T-cell (primary cell): ENCODE data around the gene MINDY2. TPM values are rescaled to one million over a fixed set of nuclear protein-coding genes. Genes with fewer than 3 reads are reported as not detected.
"Not testable (repeated sequence)": the region's sequence is repeated elsewhere in the genome, so short reads cannot be mapped to it uniquely, and the experiment has no call there.

Source experiments
- ATAC-seq, 4 experiments: fragments of 200-7000 bp in 3 of 4; fragments of 150-1000 bp in 1 of 4; cut with Tn5 transposase; replicated peaks in 1 of 4; 1 replicate in 3 of 4; 2 replicates in 1 of 4; pipeline ENCODE4 v1.10.0; 2021; ENCODE audit warnings: moderate library complexity in 3 of 4, mild to moderate bottlenecking in 2 of 4, moderate number of reproducible peaks in 1 of 4
- CTCF ChIA-PET, 2 donors: fragments of 300-600 bp; sonication (Branson Sonifier 250); formaldehyde crosslinking; loops; one replicate each; lab custom pipeline; 2022; ENCODE audit warnings: antibody characterized with exemption in 2 of 2; lab: Charles Lee
- POLR2A ChIA-PET, 2 donors: fragments of 300-600 bp; sonication (Branson Sonifier 250); formaldehyde crosslinking; loops; one replicate each; lab custom pipeline; 2022; ENCODE audit warnings: antibody characterized with exemption in 2 of 2; lab: Charles Lee
- DNase-seq, 35 experiments: peaks; one replicate each; pipeline versions ENCODE4 v3.0.0 to v3.0.0-alpha.2; 2013 to 2023
- H3K27ac ChIP-seq: one replicate; pipeline ENCODE4 v1.5.1; 2013; ENCODE audit warnings: low read length
- H3K27me3 ChIP-seq, 2 experiments: replicated peaks in 1 of 2; 1 replicate in 1 of 2; 2 replicates in 1 of 2; pipeline versions ENCODE4 v1.6.1 to v1.7.0; 2013; ENCODE audit warnings: low read length in 1 of 2, mixed read lengths in 1 of 2; ENCODE audit not compliant: control insufficient read depth in 2 of 2, insufficient read depth in 2 of 2; ENCODE audit errors: extremely low read depth in 1 of 2
- H3K36me3 ChIP-seq, 2 donors: 1 replicate in 1 of 2; 2 replicates in 1 of 2; pipeline versions ENCODE4 v1.6.1 to v1.7.0; 2013; ENCODE audit warnings: low read length in 1 of 2; ENCODE audit not compliant: control insufficient read depth in 2 of 2, insufficient read depth in 1 of 2; ENCODE audit errors: extremely low read depth in 1 of 2
- H3K4me1 ChIP-seq, 2 experiments: 1 replicate in 1 of 2; 2 replicates in 1 of 2; pipeline versions ENCODE4 v1.6.1 to v1.7.0; 2013; ENCODE audit warnings: low read length in 2 of 2, mixed read lengths in 1 of 2; ENCODE audit not compliant: insufficient read depth in 2 of 2, control insufficient read depth in 1 of 2; ENCODE audit errors: extremely low read depth in 1 of 2
- H3K4me3 ChIP-seq, 2 donors: 1 replicate in 1 of 2; 2 replicates in 1 of 2; pipeline versions ENCODE4 v1.5.1 to v1.7.0; 2013; ENCODE audit warnings: mild to moderate bottlenecking in 2 of 2, low read length in 1 of 2, moderate library complexity in 1 of 2; ENCODE audit not compliant: control insufficient read depth in 1 of 2; ENCODE audit errors: extremely low read depth in 1 of 2
- H3K9me3 ChIP-seq: 2 replicates; pipeline ENCODE4 v1.7.0; 2013
- H3K27ac Mint-ChIP-seq, 2 donors: one replicate each; pipeline ENCODE4 v1.8.0; 2020 to 2021; ENCODE audit warnings: mild to moderate bottlenecking in 2 of 2, mixed read lengths in 2 of 2
- H3K27me3 Mint-ChIP-seq, 2 donors: one replicate each; pipeline ENCODE4 v1.8.0; 2021 to 2022; ENCODE audit warnings: mixed read lengths in 2 of 2
- H3K36me3 Mint-ChIP-seq: one replicate; pipeline ENCODE4 v1.8.0; 2021; ENCODE audit warnings: mixed read lengths
- H3K4me1 Mint-ChIP-seq, 3 donors: one replicate each; pipeline ENCODE4 v1.8.0; 2020 to 2022; ENCODE audit warnings: mixed read lengths in 3 of 3, mild to moderate bottlenecking in 1 of 3
- H3K4me3 Mint-ChIP-seq, 3 donors: one replicate each; pipeline ENCODE4 v1.8.0; 2020 to 2022; ENCODE audit warnings: mild to moderate bottlenecking in 3 of 3, mixed read lengths in 3 of 3, moderate library complexity in 3 of 3
- H3K9me3 Mint-ChIP-seq, 3 donors: one replicate each; pipeline ENCODE4 v1.8.0; 2020 to 2022; ENCODE audit warnings: mixed read lengths in 3 of 3
- WGBS: methylation state at CpG from one replicate; pipeline ENCODE4 v1.1.5; 2013; ENCODE audit warnings: missing lambda C conversion rate; ENCODE audit not compliant: insufficient coverage; 5-methylcytosine and 5-hydroxymethylcytosine counted together
- total RNA-seq, 35 experiments: library from RNA in 6 of 35; stranded (reverse) in 6 of 35; fragments of 120-200 nt in 1 of 35; gene quantifications; one replicate each; pipeline versions ENCODE4 v1.2.1 to v1.2.4 and lab custom pipeline; 2013 to 2026

Gene MINDY2
- total RNA-seq, 5 donors from 2014 or later (not counting 1 experiment from before 2014, with no cell fraction given) = 11.7 to 17.9 (median 15.9) TPM

DNA sequence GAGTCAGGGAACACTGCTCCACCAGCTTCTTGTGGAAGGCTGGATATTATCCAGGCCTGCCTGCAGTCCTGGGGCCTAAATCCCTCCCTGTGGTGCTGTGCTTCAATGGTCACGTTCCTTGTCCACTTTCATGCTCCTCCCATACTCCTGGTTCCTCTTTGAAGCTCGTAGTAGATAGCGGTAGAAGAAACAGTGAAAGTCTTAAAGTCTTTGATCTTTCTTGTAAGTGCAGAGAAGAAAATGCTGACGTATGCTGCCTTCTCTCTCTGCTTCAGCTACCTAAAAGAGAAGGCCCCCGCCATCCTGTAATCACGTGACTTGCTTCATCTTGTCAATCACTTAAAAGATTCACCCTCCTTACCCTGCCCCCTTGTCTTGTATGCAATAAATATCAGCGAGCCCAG is 2.5 kb upstream of the MINDY2 start:
- peaks cover 9 to 15% (median 10%) of the 10 kb centered on the region in 3 donors for H3K4me1 Mint-ChIP-seq
- CTCF ChIA-PET = interaction anchor here in 1 of 2 donors (0.6 kb wide), 1 partner anchor 77 kb away, joined by 4 read pairs; no protein-coding TSS in a partner anchor
- H3K4me1 ChIP-seq = peaks cover 18 to 19% of the 10 kb centered on the region in 2 experiments
- H3K27ac ChIP-seq, H3K4me3 Mint-ChIP-seq, H3K27ac Mint-ChIP-seq, H3K9me3 Mint-ChIP-seq, H3K36me3 Mint-ChIP-seq, H3K36me3 ChIP-seq, POLR2A ChIA-PET, ATAC-seq, H3K27me3 ChIP-seq, H3K9me3 ChIP-seq, H3K4me3 ChIP-seq, H3K27me3 Mint-ChIP-seq: not testable (repeated sequence)
- WGBS = 59% methylated on average over 4 of the region's 7 CpGs
- DNase-seq = peak in 17 of 35 experiments; percentile 7 to 47 (median 21)

DNA sequence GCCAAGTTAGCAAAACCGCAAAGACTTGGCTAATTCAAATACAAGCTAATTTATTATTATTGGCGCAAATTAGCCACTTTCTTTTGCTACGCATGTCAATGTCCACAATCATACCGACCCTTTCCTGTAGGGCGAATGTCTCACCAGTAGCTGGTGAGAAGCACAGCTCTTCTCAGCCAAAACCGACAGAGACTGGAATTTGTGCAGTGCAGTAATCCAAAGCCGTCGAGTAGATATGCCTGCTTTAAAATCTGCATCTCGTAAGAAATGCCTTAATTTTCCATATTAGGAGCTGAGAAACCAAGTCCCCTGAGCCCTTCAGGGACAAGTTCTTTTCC is 614 bp upstream of the MINDY2 start:
- H3K9me3 Mint-ChIP-seq = no peaks in the 10 kb centered on the region
- WGBS = 11% methylated on average over 9 of the region's 9 CpGs
- no peaks in the 10 kb centered on the region for H3K9me3 ChIP-seq
- H3K27ac Mint-ChIP-seq = peak overlapping the region; percentile 92 to 94
- H3K4me1 Mint-ChIP-seq = peaks cover 9 to 15% (median 10%) of the 10 kb centered on the region in 3 donors
- no peaks in the 10 kb centered on the region for H3K36me3 ChIP-seq
- ATAC-seq (peak; percentile 32 to 42 (median 36)), DNase-seq (peak in 7 of 35 experiments; percentile 6 to 61 (median 24))
- H3K4me3 ChIP-seq = peak overlapping the region; percentile 80 to 87
- peak overlapping the region in 1 of 3 donors; percentile 92 for H3K4me3 Mint-ChIP-seq
- ChIA-PET CTCF (interaction anchor here (0.5 to 2.5 kb wide), 16 partner anchors 9 to 1463 kb away, joined by 3 to 35 read pairs (median 4); partner anchors contain the start of gene ADAM10 (in 2 of the 2)), POLR2A (interaction anchor here (0.6 to 2.3 kb wide), 9 partner anchors 15 to 867 kb away, joined by 3 to 23 read pairs (median 5); partner anchors contain the start of gene ADAM10 (in 2 of the 2))
- H3K4me1 ChIP-seq = peaks cover 27 to 28% of the 10 kb centered on the region in 2 experiments
- no peaks in the 10 kb centered on the region for H3K36me3 Mint-ChIP-seq
- H3K27me3 ChIP-seq = no peaks in the 10 kb centered on the region
- no peaks in the 10 kb centered on the region for H3K27me3 Mint-ChIP-seq
- H3K27ac ChIP-seq = peak overlapping the region; percentile 72

DNA sequence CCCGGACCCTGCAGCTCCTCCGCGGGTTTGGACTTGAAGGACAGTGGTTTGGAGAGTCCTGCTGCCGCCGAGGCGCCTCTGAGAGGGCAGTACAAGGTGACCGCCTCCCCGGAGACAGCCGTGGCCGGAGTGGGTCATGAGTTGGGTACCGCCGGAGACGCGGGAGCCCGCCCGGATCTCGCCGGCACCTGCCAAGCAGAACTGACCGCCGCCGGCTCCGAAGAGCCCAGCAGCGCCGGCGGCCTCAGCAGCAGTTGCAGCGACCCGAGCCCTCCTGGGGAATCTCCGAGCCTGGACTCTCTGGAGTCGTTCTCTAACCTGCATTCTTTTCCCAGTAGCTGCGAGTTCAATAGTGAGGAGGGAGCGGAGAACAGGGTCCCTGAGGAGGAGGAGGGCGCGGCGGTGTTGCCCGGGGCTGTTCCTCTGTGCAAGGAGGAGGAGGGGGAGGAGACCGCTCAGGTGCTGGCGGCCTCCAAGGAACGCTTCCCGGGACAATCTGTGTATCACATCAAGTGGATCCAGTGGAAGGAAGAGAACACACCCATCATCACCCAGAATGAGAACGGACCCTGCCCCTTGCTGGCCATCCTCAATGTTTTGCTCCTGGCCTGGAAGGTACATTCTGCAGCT is 634 bp downstream of the MINDY2 start:
- CTCF ChIA-PET = interaction anchor here (1.0 to 2.5 kb wide), 7 partner anchors 12 to 219 kb away, joined by 3 to 35 read pairs (median 4); partner anchors contain the start of gene ADAM10 (in 1 of the 2)
- peaks cover 9 to 15% (median 10%) of the 10 kb centered on the region in 3 donors for H3K4me1 Mint-ChIP-seq
- WGBS = under 1% methylated on average over 29 of the region's 40 CpGs
- Histone ChIP-seq H3K27ac (peak overlapping the region; percentile 80), H3K36me3 (no peaks in the 10 kb centered on the region), H3K4me1 (peaks cover 27 to 28% of the 10 kb centered on the region in 2 experiments), H3K9me3 (no peaks in the 10 kb centered on the region), H3K4me3 (peak overlapping the region; percentile 80 to 87), H3K27me3 (no peaks in the 10 kb centered on the region)
- H3K9me3 Mint-ChIP-seq = no peaks in the 10 kb centered on the region
- POLR2A ChIA-PET = interaction anchor here (0.6 to 2.3 kb wide), 8 partner anchors 16 to 150 kb away, joined by 3 to 23 read pairs (median 4); partner anchors contain the start of gene ADAM10 (in 2 of the 2)
- no peaks in the 10 kb centered on the region for H3K36me3 Mint-ChIP-seq
- peak in 10 of 35 experiments; percentile 6 to 35 (median 14) for DNase-seq
- peak overlapping the region; percentile 78 to 94 for H3K27ac Mint-ChIP-seq
- H3K27me3 Mint-ChIP-seq = no peaks in the 10 kb centered on the region
- peak in 1 of 4 experiments; percentile 5 for ATAC-seq
- H3K4me3 Mint-ChIP-seq = peak overlapping the region in 1 of 3 donors; percentile 92

DNA sequence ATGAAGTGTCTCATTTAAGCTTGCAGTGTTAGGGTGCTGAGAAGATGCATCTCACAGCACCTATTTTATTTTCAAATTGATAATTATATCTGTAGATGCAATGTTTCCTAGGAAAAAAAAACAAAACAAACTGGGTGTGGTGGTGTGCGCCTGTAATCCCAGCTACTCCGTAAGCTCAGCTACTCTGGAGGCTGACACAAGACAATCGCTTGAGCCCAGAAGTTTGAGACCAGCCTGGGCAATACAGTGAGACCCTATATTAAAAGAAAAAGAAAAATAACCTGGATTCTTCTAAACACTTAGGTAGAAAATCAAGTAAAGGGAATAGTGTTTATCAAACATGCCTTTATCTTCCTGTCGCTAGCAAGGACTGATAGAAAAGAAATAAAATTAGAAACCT is 1.9 kb downstream of the MINDY2 start:
- no peak overlapping the region for H3K27ac ChIP-seq
- Mint-ChIP-seq H3K27ac (no peak overlapping the region), H3K27me3 (no peaks in the 10 kb centered on the region), H3K4me1 (peaks cover 9 to 20% (median 17%) of the 10 kb centered on the region in 3 donors), H3K4me3 (peak overlapping the region in 1 of 3 donors; percentile 92), H3K36me3 (peaks cover 4% of the 10 kb centered on the region), H3K9me3 (no peaks in the 10 kb centered on the region)
- H3K27me3 ChIP-seq = no peaks in the 10 kb centered on the region
- no peaks in the 10 kb centered on the region for H3K36me3 ChIP-seq
- H3K9me3 ChIP-seq = no peaks in the 10 kb centered on the region
- ATAC-seq (no peak), DNase-seq (no peak)
- H3K4me1 ChIP-seq = peaks cover 27 to 28% of the 10 kb centered on the region in 2 experiments
- peak overlapping the region in 1 of 2 donors; percentile 8 for H3K4me3 ChIP-seq
- ChIA-PET CTCF (interaction anchor here in 1 of 2 donors (1.0 kb wide), 1 partner anchor 220 kb away, joined by 3 read pairs; no protein-coding TSS in a partner anchor), POLR2A (no interaction called here)
- no CpG with 5 or more reads among the region's 4 CpGs for WGBS

DNA sequence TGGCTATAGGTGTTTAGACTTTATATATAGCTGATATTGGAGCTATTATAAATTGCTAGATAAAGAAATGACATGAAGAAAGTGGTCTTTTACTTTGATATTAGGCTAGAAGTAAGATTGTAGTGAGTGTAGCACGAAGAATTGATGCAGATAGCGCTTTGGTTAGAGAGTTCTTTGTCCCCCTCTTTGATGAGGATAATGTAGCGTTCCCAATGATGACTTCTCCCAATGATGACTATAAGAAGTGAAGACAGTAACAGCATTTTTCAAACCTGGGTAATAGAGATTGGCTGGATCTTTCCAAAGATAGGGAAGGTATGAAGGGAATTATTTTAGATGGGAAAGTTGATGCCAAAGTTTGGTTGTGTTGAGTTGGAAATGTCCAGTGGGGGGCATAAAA is 4.3 kb downstream of the MINDY2 start:
- H3K9me3 Mint-ChIP-seq = no peaks in the 10 kb centered on the region
- H3K36me3 Mint-ChIP-seq = peaks cover 10% of the 10 kb centered on the region
- no peaks in the 10 kb centered on the region for H3K27me3 Mint-ChIP-seq
- Histone ChIP-seq H3K4me3 (no peak overlapping the region), H3K27ac (no peak overlapping the region), H3K27me3 (no peaks in the 10 kb centered on the region), H3K4me1 (peaks cover 26 to 28% of the 10 kb centered on the region in 2 experiments), H3K9me3 (no peaks in the 10 kb centered on the region), H3K36me3 (peaks cover 0 to 2% of the 10 kb centered on the region in 2 donors)
- ChIA-PET POLR2A (no interaction called here), CTCF (no interaction called here)
- ATAC-seq (no peak), DNase-seq (no peak)
- peaks cover 0 to 20% (median 15%) of the 10 kb centered on the region in 3 donors for H3K4me1 Mint-ChIP-seq
- no peak overlapping the region for H3K27ac Mint-ChIP-seq
- no peak overlapping the region for H3K4me3 Mint-ChIP-seq
- no CpG with 5 or more reads among the region's 3 CpGs for WGBS

DNA sequence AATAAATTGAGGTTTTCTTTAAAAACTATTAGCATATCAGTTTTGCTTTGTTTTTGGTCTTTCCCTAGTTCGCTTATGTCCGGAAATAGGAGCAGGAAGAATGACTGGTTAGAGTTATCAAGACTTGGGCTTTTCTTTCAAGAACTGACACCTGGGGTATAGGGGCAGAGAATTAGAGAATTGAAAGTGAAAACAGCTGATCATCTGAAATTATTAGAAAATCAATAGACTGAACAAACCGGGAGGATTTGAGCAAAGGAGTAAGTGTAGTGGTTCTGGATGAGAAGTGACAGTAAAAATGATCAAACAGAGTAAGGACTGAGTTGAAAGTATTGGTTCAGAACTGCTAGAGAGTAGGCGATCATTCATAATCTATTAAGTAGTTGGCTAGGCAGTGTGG is 6.0 kb downstream of the MINDY2 start:
- H3K4me3 Mint-ChIP-seq = no peak overlapping the region
- no peak overlapping the region for H3K4me3 ChIP-seq
- no peaks in the 10 kb centered on the region for H3K9me3 ChIP-seq
- ATAC-seq (no peak), DNase-seq (no peak)
- H3K36me3 ChIP-seq = peaks cover 0 to 2% of the 10 kb centered on the region in 2 donors
- POLR2A ChIA-PET = no interaction called here
- no peak overlapping the region for H3K27ac ChIP-seq
- CTCF ChIA-PET = no interaction called here
- H3K27me3 Mint-ChIP-seq = no peaks in the 10 kb centered on the region
- H3K9me3 Mint-ChIP-seq = no peaks in the 10 kb centered on the region
- H3K4me1 Mint-ChIP-seq = peaks cover 0 to 13% (median 11%) of the 10 kb centered on the region in 3 donors
- H3K27me3 ChIP-seq = no peaks in the 10 kb centered on the region
- H3K36me3 Mint-ChIP-seq = peaks cover 10% of the 10 kb centered on the region
- H3K4me1 ChIP-seq = peaks cover 16 to 26% of the 10 kb centered on the region in 2 experiments
- no peak overlapping the region for H3K27ac Mint-ChIP-seq
- 69% methylated on average over 2 of the region's 4 CpGs for WGBS
